ENCODE measurements around the gene RB1. TPM values are rescaled to one million over a fixed set of nuclear protein-coding genes. Genes with fewer than 3 reads are reported as not detected.
"Not testable (repeated sequence)": the region's sequence is repeated elsewhere in the genome, so short reads cannot be mapped to it uniquely, and the experiment has no call there.

RB1 gene
- total RNA-seq, 2 experiments from 2014 or later: 40.2 to 41.3 TPM

DNA sequence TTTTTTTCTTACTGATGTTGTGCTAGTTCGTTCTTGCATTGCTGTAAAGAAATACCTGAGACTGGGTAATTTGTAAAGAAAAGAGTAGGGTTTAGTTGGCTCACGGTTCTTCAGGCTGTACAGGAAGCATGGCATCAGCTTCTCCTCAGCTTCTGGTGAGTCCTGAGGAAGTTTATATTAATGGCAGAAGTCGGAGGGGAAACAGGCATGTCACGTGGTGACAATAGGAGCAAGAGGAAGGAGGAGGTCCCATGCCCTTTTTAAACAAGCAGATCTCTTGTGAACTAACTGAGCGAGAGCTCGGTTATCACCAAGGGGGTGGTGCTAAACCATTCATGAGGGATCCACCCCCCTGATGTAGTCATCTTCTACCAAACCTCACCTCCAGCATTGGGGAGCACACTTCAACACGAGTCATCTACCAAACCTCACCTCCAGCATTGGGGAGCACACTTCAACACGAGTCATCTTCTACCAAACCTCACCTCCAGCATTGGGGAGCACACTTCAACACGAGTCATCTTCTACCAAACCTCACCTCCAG lies 123.3 kb downstream of the RB1 start:
- H3K9me3 Mint-ChIP-seq, H3K27me3 Mint-ChIP-seq, H3K27ac Mint-ChIP-seq, H3K4me3 Mint-ChIP-seq, DNase-seq: not testable (repeated sequence)
- ChIA-PET CTCF (interaction anchor here (1.0 kb wide), 2 partner anchors 66 to 93 kb away, joined by 3 to 5 read pairs; no protein-coding TSS in a partner anchor), POLR2A (interaction anchor here (0.9 to 1.0 kb wide), 2 partner anchors 29 to 135 kb away, joined by 3 to 6 read pairs; no protein-coding TSS in a partner anchor)
- peaks cover 24% of the 10 kb centered on the region for H3K4me1 Mint-ChIP-seq
- H3K36me3 Mint-ChIP-seq (ENCODE audit: low read depth): peaks cover 32% of the 10 kb centered on the region

DNA sequence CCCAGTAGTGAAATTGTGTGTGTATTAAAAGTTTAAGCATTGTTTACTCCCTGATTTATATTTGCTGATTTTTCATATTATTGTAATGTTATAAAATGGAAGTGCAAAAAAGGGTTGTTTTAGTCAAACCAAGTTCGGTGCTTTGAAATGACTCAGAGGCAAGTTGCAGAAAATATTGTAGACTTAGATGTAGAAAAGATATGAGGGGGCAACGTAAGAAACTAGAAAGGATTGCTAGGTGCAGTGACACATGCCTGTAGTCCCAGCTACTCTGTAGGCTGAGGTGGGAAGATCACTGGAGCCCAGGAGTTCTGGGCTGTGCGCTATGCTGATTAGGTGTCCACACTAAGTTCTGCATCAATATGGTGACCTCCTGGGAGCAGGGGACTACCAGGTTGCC lies 125.5 kb downstream of the RB1 start:
- ChIA-PET POLR2A (interaction anchor here (1.0 kb wide), 1 partner anchor 12 kb away, joined by 4 read pairs; no protein-coding TSS in a partner anchor), CTCF (interaction anchor here (0.5 to 0.6 kb wide), 2 partner anchors 57 to 106 kb away, joined by 3 read pairs; no protein-coding TSS in a partner anchor)
- Mint-ChIP-seq H3K27ac (no peak overlapping the region), H3K4me1 (peaks cover 30% of the 10 kb centered on the region), H3K36me3 (ENCODE audit: low read depth) (peaks cover 26% of the 10 kb centered on the region), H3K27me3 (no peaks in the 10 kb centered on the region), H3K9me3 (peaks cover 4% of the 10 kb centered on the region), H3K4me3 (no peak overlapping the region)
- no peak for DNase-seq

DNA sequence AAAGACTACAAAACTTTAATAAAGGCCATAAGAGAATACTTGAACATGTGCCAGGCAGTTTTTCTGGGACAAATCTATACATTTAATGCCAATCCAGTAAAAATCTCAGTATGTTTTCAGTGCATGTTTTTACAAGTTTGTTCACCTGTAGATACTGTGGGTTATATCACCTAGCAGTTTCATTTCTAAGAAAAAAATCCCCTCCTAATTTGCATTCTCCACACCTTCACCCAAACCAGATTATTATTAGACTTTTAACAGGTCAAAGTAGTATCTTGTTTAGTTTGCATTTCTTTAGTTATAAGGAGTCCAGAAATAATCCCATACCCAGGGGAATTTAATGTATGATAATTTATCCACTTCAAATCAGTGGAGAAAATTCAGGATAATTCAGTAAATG lies 126.3 kb downstream of the RB1 start:
- Mint-ChIP-seq H3K36me3 (ENCODE audit: low read depth) (peaks cover 28% of the 10 kb centered on the region), H3K4me3 (no peak overlapping the region), H3K27ac (no peak overlapping the region), H3K27me3 (no peaks in the 10 kb centered on the region), H3K9me3 (peaks cover 8% of the 10 kb centered on the region), H3K4me1 (peaks cover 37% of the 10 kb centered on the region)
- ChIA-PET POLR2A (no interaction called here), CTCF (no interaction called here)
- no peak for DNase-seq

DNA sequence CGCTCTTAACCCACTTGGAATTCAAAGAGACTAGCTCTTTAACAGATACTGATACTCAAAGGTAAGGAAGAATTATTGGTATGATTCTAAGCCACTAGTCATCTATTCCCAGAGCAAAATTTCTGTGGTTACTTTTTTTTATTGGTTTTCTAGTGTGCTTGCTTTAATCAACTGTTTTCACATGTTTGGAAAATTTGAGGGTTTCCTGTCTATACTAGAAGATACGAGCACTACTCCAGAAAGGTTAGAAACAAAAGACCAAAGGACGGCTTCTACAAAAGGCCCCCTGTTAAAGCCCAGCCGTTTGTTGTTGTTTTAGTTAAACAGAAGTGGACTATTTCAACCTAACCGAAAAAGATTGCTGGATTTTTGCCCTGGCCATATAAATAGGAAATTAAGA lies 127.9 kb downstream of the RB1 start:
- CTCF ChIA-PET: interaction anchor here (0.6 kb wide), 1 partner anchor 98 kb away, joined by 3 read pairs; no protein-coding TSS in a partner anchor
- H3K27ac Mint-ChIP-seq: no peak overlapping the region

GRCh38 chr13:48431987-48432615 lies 128.6 kb downstream of the RB1 start:
- H3K36me3 Mint-ChIP-seq (ENCODE audit: low read depth): peaks cover 26% of the 10 kb centered on the region
- ChIA-PET CTCF (interaction anchor here (0.6 kb wide), 1 partner anchor 99 kb away, joined by 3 read pairs; no protein-coding TSS in a partner anchor), POLR2A (interaction anchor here (0.6 to 1.4 kb wide), 3 partner anchors 19 to 60 kb away, joined by 3 read pairs; partner anchors contain the start of gene LPAR6)
- no peak for DNase-seq
- no peak overlapping the region for H3K4me3 Mint-ChIP-seq
- H3K27ac Mint-ChIP-seq: no peak overlapping the region
- peaks cover 12% of the 10 kb centered on the region for H3K9me3 Mint-ChIP-seq
- H3K4me1 Mint-ChIP-seq: peaks cover 53% of the 10 kb centered on the region
- H3K27me3 Mint-ChIP-seq: no peaks in the 10 kb centered on the region

More for the DNA sequence above, 127.9 kb downstream of the RB1 start:
- peaks cover 16% of the 10 kb centered on the region for H3K9me3 Mint-ChIP-seq
- POLR2A ChIA-PET: interaction anchor here (0.6 to 1.1 kb wide), 3 partner anchors 19 to 346 kb away, joined by 3 read pairs; partner anchors contain the start of gene LPAR6
- DNase-seq: no peak
- H3K4me3 Mint-ChIP-seq: no peak overlapping the region
- peaks cover 32% of the 10 kb centered on the region for H3K36me3 Mint-ChIP-seq (ENCODE audit: low read depth)
- H3K4me1 Mint-ChIP-seq: peaks cover 49% of the 10 kb centered on the region
- no peaks in the 10 kb centered on the region for H3K27me3 Mint-ChIP-seq

GRCh38 chr13:48434200-48434599 lies 130.6 kb downstream of the RB1 start:
- ChIA-PET POLR2A (no interaction called here), CTCF (no interaction called here)
- no peaks in the 10 kb centered on the region for H3K27me3 Mint-ChIP-seq
- H3K27ac Mint-ChIP-seq: no peak overlapping the region
- peaks cover 12% of the 10 kb centered on the region for H3K9me3 Mint-ChIP-seq
- no peak overlapping the region for H3K4me3 Mint-ChIP-seq
- peaks cover 31% of the 10 kb centered on the region for H3K36me3 Mint-ChIP-seq (ENCODE audit: low read depth)
- DNase-seq: no peak
- peaks cover 54% of the 10 kb centered on the region for H3K4me1 Mint-ChIP-seq

DNA sequence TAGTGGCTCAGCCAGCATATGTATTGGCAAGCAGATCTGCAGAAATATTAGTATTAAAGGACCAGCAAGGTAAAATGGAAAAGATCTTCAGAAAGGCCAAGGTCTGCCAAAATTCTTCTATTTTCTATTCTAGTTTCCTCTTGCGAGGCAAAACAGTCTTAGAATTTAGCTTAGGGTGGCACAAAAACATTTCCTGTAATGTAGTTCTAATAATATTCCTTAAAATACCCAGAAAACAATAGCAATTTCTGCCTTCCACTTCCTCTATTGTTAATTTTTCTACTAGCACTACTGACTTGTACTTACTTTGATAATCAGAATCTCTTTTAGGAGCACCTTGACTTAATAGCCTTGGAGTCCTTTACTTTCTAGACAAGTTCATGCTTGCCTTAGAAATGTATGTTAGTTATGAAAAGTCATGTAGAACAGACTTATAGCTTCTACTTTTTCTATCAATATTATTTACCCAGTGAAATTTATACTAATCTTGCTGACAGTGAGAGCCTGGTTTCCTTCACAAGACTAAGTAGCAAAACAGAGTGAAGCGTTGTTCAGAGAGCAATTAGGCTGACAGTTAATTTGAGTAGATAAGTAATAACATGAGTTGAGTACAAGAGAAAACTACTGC lies 133.2 kb downstream of the RB1 start:
- POLR2A ChIA-PET: interaction anchor here (1.1 kb wide), 1 partner anchor 12 kb away, joined by 3 read pairs; no protein-coding TSS in a partner anchor
- CTCF ChIA-PET: no interaction called here
- Mint-ChIP-seq H3K4me1 (peaks cover 40% of the 10 kb centered on the region), H3K27ac (peak overlapping the region; percentile 70), H3K9me3 (peaks cover 12% of the 10 kb centered on the region), H3K27me3 (no peaks in the 10 kb centered on the region), H3K36me3 (ENCODE audit: low read depth) (peaks cover 43% of the 10 kb centered on the region), H3K4me3 (no peak overlapping the region)
- DNase-seq: no peak

DNA sequence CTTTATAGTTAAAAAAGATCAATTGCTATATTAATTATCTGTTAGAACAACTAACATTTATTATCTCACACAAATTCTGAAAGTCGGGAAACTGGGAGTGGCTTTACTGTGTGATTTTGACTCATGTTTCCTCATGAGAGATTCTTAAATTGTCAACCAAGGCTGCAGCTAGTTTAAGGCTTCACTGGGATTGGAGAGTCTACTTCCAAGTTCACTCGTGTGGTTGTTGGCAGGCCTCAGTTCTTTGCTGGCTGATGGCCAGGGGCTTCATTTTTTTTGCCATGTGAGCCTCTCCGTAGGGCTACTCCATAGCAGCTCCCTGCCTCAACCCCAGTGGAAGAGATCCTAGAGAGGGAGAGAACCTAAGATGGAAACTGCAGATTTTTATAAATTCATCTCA lies 133.8 kb downstream of the RB1 start:
- Mint-ChIP-seq H3K4me1 (peaks cover 35% of the 10 kb centered on the region), H3K36me3 (ENCODE audit: low read depth) (peaks cover 40% of the 10 kb centered on the region), H3K27ac (peak overlapping the region; percentile 59), H3K27me3 (no peaks in the 10 kb centered on the region), H3K9me3 (peaks cover 12% of the 10 kb centered on the region), H3K4me3 (no peak overlapping the region)
- CTCF ChIA-PET: no interaction called here
- DNase-seq: no peak
- POLR2A ChIA-PET: interaction anchor here (1.1 kb wide), 1 partner anchor 11 kb away, joined by 3 read pairs; no protein-coding TSS in a partner anchor

DNA sequence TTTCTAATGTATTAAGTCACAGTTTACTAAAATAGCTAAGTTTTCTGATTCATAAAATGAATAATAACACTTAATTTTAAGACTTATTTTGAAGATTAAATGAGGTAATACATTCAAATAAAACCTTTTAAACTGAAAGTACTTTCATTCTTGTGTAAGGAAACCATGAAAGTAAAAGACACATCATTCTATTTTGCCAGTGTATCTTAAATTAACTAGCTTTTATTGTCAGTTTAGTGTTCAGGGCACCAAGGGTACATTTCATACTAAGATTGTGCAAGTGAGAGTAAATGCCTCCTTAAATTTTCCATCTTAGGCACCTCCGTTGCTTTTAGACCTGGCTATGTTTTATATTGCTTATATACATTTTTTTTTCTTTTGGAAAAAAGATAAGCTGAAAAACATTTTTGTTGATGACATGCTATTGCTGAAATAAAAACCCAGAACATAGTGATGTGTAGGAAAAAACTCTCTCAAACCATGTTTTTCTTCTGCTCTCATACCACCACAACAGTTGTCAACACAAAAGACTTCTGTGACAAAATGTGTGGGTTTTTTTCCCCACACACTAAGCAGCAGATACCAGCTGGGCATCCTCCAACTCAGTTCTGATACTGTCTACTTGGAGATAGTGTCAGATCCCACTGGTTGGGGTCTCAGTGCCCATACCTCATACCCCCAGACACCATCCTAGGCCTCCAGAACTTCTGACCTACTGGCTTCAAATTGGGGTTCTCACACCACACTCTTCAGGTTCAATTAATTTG lies 140.1 kb downstream of the RB1 start:
- POLR2A ChIA-PET: interaction anchor here (0.8 to 1.4 kb wide), 5 partner anchors 30 to 89 kb away, joined by 3 to 4 read pairs (median 3); partner anchors contain the start of gene RCBTB2
- Mint-ChIP-seq H3K36me3 (ENCODE audit: low read depth) (peaks cover 30% of the 10 kb centered on the region), H3K4me1 (peaks cover 22% of the 10 kb centered on the region), H3K27me3 (no peaks in the 10 kb centered on the region), H3K27ac (no peak overlapping the region), H3K9me3 (no peaks in the 10 kb centered on the region), H3K4me3 (peak overlapping the region; percentile 33)
- DNase-seq: no peak
- CTCF ChIA-PET: interaction anchor here (1.3 to 3.0 kb wide), 2 partner anchors 49 to 137 kb away, joined by 3 to 9 read pairs; no protein-coding TSS in a partner anchor

- ChIA-PET CTCF (no interaction called here), POLR2A (no interaction called here)
- no peak for DNase-seq
- Mint-ChIP-seq H3K9me3 (peaks cover 12% of the 10 kb centered on the region), H3K4me3 (no peak overlapping the region), H3K27ac (no peak overlapping the region), H3K27me3 (no peaks in the 10 kb centered on the region), H3K36me3 (ENCODE audit: low read depth) (peaks cover 37% of the 10 kb centered on the region), H3K4me1 (peaks cover 49% of the 10 kb centered on the region)
These were observed 142.9 kb downstream of the RB1 start for GRCh38 chr13:48446464-48446863.

- Mint-ChIP-seq H3K27ac (peak overlapping the region; percentile 80), H3K4me1 (peaks cover 60% of the 10 kb centered on the region), H3K27me3 (no peaks in the 10 kb centered on the region), H3K36me3 (ENCODE audit: low read depth) (peaks cover 56% of the 10 kb centered on the region), H3K4me3 (peak overlapping the region; percentile 50), H3K9me3 (peaks cover 24% of the 10 kb centered on the region)
- ChIA-PET CTCF (interaction anchor here (1.2 kb wide), 1 partner anchor 132 kb away, joined by 3 read pairs; no protein-coding TSS in a partner anchor), POLR2A (interaction anchor here (0.9 to 2.0 kb wide), 8 partner anchors 11 to 411 kb away, joined by 3 to 9 read pairs (median 4); partner anchors contain the start of genes LPAR6, NUDT15 and RCBTB2)
- DNase-seq: no peak
These were observed 144.9 kb downstream of the RB1 start for GRCh38 chr13:48448285-48448958.
